AG10803 (cell line): Measurements from ENCODE around the gene RFX4.
"Not testable (repeated sequence)": the region's sequence is repeated elsewhere in the genome, so short reads cannot be mapped to it uniquely, and the experiment has no call there.

Experiments
- DNase-seq: peaks from one replicate; pipeline ENCODE4 v3.0.0; 2010; ENCODE audit warnings: low read depth
- H3K4me3 ChIP-seq: 2 replicates; pipeline ENCODE4 v1.5.1; 2011; ENCODE audit warnings: mild to moderate bottlenecking, low read length, control low read depth
- CTCF ChIP-seq: conservative IDR thresholded peaks from 2 replicates; pipeline ENCODE4 v1.5.1; 2011; ENCODE audit warnings: mild to moderate bottlenecking, low read length, control low read depth, inconsistent platforms

RFX4 gene

GRCh38 chr12:106724116-106724515 is 141.3 kb downstream of the RFX4 start:
- no peak overlapping the region for H3K4me3 ChIP-seq
- no peak for TF ChIP-seq CTCF
- no peak for DNase-seq

GRCh38 chr12:106724934-106725333 is 142.1 kb downstream of the RFX4 start:
- DNase-seq = no peak
- no peak for TF ChIP-seq CTCF
- H3K4me3 ChIP-seq = no peak overlapping the region

- not testable (repeated sequence) for H3K4me3 ChIP-seq, DNase-seq
Observed at GRCh38 chr12:106726603-106727202, 143.9 kb downstream of the RFX4 start.

DNA sequence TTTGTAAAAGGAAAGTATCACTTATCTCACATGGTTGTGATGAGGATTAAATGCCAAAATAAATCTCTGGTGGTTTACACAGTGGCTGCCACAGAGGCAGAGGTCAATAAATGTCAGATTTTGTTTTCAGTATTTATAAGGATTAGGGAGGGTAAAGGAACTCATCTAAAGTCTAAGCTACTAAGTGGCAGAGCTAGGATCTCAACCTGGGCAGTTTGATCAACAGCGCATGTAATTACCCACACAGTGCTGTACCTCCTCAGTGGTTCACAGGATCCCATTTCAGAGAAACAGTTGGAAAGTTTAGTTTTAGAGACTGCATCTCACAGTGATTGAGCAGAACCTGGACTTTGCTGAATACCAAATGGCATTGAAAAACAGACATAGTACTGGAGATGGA is 146.8 kb downstream of the RFX4 start:
- no peak overlapping the region for H3K4me3 ChIP-seq
- DNase-seq = no peak
- TF ChIP-seq CTCF = no peak

- DNase-seq = no peak
- TF ChIP-seq CTCF = no peak
- no peak overlapping the region for H3K4me3 ChIP-seq
Observed at GRCh38 chr12:106732890-106733289, 150.1 kb downstream of the RFX4 start.

GRCh38 chr12:106733660-106734059 is 150.9 kb downstream of the RFX4 start:
- no peak overlapping the region for H3K4me3 ChIP-seq
- no peak for DNase-seq
- no peak for TF ChIP-seq CTCF

DNA sequence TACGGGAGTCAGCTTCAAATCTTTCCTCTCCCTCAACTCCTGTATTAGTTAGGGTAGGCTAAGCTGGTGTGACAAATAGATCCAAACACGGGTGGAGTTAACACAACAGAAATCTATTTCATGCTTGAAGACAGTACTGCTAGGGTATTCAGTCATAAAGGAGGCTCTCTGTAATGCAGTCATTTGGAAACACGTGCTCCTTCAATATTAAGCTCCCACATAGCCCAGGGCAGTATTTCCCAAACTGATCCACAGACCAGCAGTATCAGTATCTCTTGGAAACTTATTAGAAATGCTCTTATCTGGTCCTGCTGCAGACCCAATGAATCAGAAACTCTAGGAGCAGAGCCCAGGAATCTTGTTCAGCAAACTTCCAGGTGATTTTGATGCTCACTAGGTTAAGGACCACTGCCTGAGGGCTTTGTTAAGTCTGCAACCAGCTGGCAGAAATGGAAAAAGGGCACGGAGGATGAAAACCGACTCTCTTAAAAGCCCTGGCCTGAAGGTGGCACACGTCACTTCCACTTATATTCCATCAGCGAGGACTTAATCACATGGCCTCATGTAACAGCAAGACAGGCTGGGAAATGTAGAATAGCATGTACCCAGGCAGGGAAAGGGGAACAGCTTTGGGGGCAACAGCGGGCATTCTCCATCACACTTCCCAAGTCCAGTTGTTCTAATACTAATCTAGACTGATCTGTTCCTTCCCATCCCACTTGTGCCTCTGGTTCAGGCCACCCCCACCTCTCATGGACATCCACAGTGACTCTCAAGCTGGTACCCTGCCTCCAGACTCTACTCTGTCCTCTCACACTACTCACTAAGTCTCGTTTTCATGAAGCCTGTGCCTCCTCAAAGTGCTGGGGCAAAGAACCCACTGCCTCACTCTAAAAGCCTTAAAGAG is 153.5 kb downstream of the RFX4 start:
- DNase-seq = no peak
- no peak for TF ChIP-seq CTCF
- H3K4me3 ChIP-seq = no peak overlapping the region
